ENCODE measurements around the gene SOAT1. TPM values are rescaled to one million over a fixed set of nuclear protein-coding genes. Genes with fewer than 3 reads are reported as not detected.

Gene SOAT1
- polyA plus RNA-seq, 1 of the 3 experiments (the other 2 are of a cell fraction) = 8.1 TPM

DNA sequence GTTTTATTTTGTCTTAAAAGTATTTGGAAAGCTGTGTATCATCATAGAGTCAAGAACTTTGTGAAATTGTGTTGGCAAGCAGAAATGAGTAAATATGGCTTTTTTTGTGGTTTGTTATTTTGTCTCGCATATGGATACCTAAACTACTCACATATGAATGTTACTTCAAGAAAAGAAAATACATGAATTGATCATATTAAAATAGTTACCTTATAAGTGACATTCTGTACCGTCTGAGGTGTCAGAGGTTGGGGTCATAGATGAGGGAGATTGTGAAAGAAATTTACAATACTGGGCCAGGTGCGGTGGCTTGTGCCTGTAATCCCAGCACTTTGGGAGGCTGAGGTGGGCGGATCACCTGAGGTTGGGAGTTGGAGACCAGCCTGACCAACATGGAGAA is 40.8 kb downstream of the SOAT1 start:
- 99% methylated on average over 4 of the region's 4 CpGs for WGBS (ENCODE audit: low lambda C conversion rate)
- Histone ChIP-seq H3K9me3 (no peaks in the 10 kb centered on the region), H3K4me1 (ENCODE audit: control insufficient read depth in 1 of 2, insufficient read depth in 2 of 2, low read depth in 1 of 2, low read length in 1 of 2) (no peaks in the 10 kb centered on the region; a peak in 1 of 4 replicates), H3K4me3 (ENCODE audit: low read depth in 2 of 2, low read length in 1 of 2) (no peak overlapping the region), H3K4me2 (no peak overlapping the region), H2AFZ (ENCODE audit: low read depth) (no peak overlapping the region), H3K9ac (no peak overlapping the region), H4K20me1 (ENCODE audit: insufficient read depth) (no peaks in the 10 kb centered on the region), H3K27ac (ENCODE audit: low read depth in 2 of 2, low read length in 1 of 2) (no peak overlapping the region), H3K79me2 (ENCODE audit: insufficient read depth) (peaks cover 10% of the 10 kb centered on the region; the same call in 1 of the 2 replicates), H3K36me3 (replicated peaks in 1 of 2; ENCODE audit: control insufficient read depth in 1 of 2, insufficient read depth in 2 of 2, low read length in 1 of 2) (peaks cover 7 to 16% of the 10 kb centered on the region in 2 experiments), H3K27me3 (ENCODE audit: insufficient read depth) (no peaks in the 10 kb centered on the region), H3F3A (replicated peaks; ENCODE audit: insufficient read depth) (no peaks in the 10 kb centered on the region), H3K9me2 (no peaks in the 10 kb centered on the region)
- TF ChIP-seq JUND (IDR thresholded peaks at IDR 0.05) (no peak), EP300 (IDR thresholded peaks at IDR 0.05; ENCODE audit: borderline replicate concordance in 1 of 2, low read depth in 1 of 2, low read length in 1 of 2) (no peak), GATA2 (CRISPR knock-in tag; IDR thresholded peaks at IDR 0.05) (no peak), SMC3 (IDR thresholded peaks at IDR 0.05; ENCODE audit: low read depth, low read length) (no peak)
- TF ChIP-seq, protein P1, sequence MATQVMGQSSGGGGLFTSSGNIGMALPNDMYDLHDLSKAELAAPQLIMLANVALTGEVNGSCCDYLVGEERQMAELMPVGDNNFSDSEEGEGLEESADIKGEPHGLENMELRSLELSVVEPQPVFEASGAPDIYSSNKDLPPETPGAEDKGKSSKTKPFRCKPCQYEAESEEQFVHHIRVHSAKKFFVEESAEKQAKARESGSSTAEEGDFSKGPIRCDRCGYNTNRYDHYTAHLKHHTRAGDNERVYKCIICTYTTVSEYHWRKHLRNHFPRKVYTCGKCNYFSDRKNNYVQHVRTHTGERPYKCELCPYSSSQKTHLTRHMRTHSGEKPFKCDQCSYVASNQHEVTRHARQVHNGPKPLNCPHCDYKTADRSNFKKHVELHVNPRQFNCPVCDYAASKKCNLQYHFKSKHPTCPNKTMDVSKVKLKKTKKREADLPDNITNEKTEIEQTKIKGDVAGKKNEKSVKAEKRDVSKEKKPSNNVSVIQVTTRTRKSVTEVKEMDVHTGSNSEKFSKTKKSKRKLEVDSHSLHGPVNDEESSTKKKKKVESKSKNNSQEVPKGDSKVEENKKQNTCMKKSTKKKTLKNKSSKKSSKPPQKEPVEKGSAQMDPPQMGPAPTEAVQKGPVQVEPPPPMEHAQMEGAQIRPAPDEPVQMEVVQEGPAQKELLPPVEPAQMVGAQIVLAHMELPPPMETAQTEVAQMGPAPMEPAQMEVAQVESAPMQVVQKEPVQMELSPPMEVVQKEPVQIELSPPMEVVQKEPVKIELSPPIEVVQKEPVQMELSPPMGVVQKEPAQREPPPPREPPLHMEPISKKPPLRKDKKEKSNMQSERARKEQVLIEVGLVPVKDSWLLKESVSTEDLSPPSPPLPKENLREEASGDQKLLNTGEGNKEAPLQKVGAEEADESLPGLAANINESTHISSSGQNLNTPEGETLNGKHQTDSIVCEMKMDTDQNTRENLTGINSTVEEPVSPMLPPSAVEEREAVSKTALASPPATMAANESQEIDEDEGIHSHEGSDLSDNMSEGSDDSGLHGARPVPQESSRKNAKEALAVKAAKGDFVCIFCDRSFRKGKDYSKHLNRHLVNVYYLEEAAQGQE (IDR thresholded peaks at IDR 0.05; ENCODE audit: low read depth, low read length) = no peak
- ChIA-PET POLR2A (no interaction called here), CTCF (no interaction called here)
- no peak for DNase-seq

DNA sequence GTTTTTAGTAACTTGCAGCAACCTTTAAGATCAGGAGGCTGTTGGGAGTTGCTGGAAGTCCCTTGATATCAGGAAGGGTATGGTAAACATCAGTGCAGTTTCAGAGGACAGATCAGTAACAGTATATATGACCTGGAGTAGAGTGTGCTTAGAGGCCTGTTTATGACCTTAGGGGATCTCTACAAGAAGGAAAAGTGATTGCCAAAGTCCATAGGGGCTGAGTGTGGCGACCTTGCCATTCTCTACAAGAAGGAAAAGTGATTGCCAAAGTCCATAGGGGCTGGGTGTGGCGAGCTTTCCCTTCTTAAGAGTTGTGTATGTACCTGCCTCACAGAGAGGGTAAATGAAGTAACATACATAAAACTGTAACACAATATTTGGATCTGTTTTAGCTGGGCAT is 43.7 kb downstream of the SOAT1 start:
- H3K9me2 ChIP-seq = no peaks in the 10 kb centered on the region
- H3K27me3 ChIP-seq (ENCODE audit: insufficient read depth) = no peaks in the 10 kb centered on the region
- 89% methylated on average over 2 of the region's 2 CpGs for WGBS (ENCODE audit: low lambda C conversion rate)
- no peak overlapping the region for H2AFZ ChIP-seq (ENCODE audit: low read depth)
- H3K9ac ChIP-seq = no peak overlapping the region
- no peaks in the 10 kb centered on the region for H3K4me1 ChIP-seq (ENCODE audit: control insufficient read depth in 1 of 2, insufficient read depth in 2 of 2, low read depth in 1 of 2, low read length in 1 of 2)
- no peak overlapping the region for H3K27ac ChIP-seq (ENCODE audit: low read depth in 2 of 2, low read length in 1 of 2)
- no peaks in the 10 kb centered on the region for H3K9me3 ChIP-seq
- no peaks in the 10 kb centered on the region for H3F3A ChIP-seq (replicated peaks; ENCODE audit: insufficient read depth)
- H4K20me1 ChIP-seq (ENCODE audit: insufficient read depth) = no peaks in the 10 kb centered on the region
- TF ChIP-seq YY1 (IDR thresholded peaks at IDR 0.05; ENCODE audit: low read depth) = no peak
- TF ChIP-seq SIN3A (IDR thresholded peaks at IDR 0.05; ENCODE audit: borderline replicate concordance, low read depth, low read length) = no peak
- TF ChIP-seq MXI1 (IDR thresholded peaks at IDR 0.05; ENCODE audit: low read depth, low read length) = no peak
- TF ChIP-seq SMC3 (IDR thresholded peaks at IDR 0.05; ENCODE audit: low read depth, low read length) = no peak
- no peak for TF ChIP-seq NFIC (IDR thresholded peaks at IDR 0.05; ENCODE audit: borderline replicate concordance)
- no peak for TF ChIP-seq RFX5 (IDR thresholded peaks at IDR 0.05; ENCODE audit: low read length)
- TF ChIP-seq GATA2 (CRISPR knock-in tag; IDR thresholded peaks at IDR 0.05) = no peak
- no peak for TF ChIP-seq FOSL2 (IDR thresholded peaks at IDR 0.05; ENCODE audit: borderline replicate concordance, low read depth)
- TF ChIP-seq EZH2phosphoT487 (IDR thresholded peaks at IDR 0.05; ENCODE audit: borderline replicate concordance, low read depth) = no peak
- TF ChIP-seq CHD2 (IDR thresholded peaks at IDR 0.05; ENCODE audit: low read length, partially characterized antibody) = no peak
- TF ChIP-seq MEF2A (IDR thresholded peaks at IDR 0.05; ENCODE audit: borderline replicate concordance, low read depth) = no peak
- no peak for TF ChIP-seq FOXM1 (IDR thresholded peaks at IDR 0.05; ENCODE audit: low read depth)
- TF ChIP-seq, protein P2, sequence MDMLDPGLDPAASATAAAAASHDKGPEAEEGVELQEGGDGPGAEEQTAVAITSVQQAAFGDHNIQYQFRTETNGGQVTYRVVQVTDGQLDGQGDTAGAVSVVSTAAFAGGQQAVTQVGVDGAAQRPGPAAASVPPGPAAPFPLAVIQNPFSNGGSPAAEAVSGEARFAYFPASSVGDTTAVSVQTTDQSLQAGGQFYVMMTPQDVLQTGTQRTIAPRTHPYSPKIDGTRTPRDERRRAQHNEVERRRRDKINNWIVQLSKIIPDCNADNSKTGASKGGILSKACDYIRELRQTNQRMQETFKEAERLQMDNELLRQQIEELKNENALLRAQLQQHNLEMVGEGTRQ (IDR thresholded peaks at IDR 0.05; ENCODE audit: borderline replicate concordance, low read depth, low read length) = no peak
- TF ChIP-seq, protein P3, sequence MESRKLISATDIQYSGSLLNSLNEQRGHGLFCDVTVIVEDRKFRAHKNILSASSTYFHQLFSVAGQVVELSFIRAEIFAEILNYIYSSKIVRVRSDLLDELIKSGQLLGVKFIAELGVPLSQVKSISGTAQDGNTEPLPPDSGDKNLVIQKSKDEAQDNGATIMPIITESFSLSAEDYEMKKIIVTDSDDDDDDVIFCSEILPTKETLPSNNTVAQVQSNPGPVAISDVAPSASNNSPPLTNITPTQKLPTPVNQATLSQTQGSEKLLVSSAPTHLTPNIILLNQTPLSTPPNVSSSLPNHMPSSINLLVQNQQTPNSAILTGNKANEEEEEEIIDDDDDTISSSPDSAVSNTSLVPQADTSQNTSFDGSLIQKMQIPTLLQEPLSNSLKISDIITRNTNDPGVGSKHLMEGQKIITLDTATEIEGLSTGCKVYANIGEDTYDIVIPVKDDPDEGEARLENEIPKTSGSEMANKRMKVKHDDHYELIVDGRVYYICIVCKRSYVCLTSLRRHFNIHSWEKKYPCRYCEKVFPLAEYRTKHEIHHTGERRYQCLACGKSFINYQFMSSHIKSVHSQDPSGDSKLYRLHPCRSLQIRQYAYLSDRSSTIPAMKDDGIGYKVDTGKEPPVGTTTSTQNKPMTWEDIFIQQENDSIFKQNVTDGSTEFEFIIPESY (IDR thresholded peaks at IDR 0.05; ENCODE audit: borderline replicate concordance, low read depth) = no peak
- TF ChIP-seq TCF12 (IDR thresholded peaks at IDR 0.05) = no peak
- TF ChIP-seq, protein P4, sequence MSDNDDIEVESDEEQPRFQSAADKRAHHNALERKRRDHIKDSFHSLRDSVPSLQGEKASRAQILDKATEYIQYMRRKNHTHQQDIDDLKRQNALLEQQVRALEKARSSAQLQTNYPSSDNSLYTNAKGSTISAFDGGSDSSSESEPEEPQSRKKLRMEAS (IDR thresholded peaks at IDR 0.05; ENCODE audit: low read depth) = no peak
- H3K4me3 ChIP-seq (ENCODE audit: low read depth in 2 of 2, low read length in 1 of 2) = no peak overlapping the region
- DNase-seq = no peak
- H3K36me3 ChIP-seq (replicated peaks in 1 of 2; ENCODE audit: control insufficient read depth in 1 of 2, insufficient read depth in 2 of 2, low read length in 1 of 2) = peaks cover 13 to 33% of the 10 kb centered on the region in 2 experiments
- peaks cover 10% of the 10 kb centered on the region; the same call in 1 of the 2 replicates for H3K79me2 ChIP-seq (ENCODE audit: insufficient read depth)
- CTCF ChIA-PET = no interaction called here
- POLR2A ChIA-PET = no interaction called here
- H3K4me2 ChIP-seq = no peak overlapping the region

All from SK-N-SH (cell line).